CD4-positive, alpha-beta T cell treated with Interferon alpha-2 for 1 hour (primary cell): ENCODE data around the gene C2CD3.
"Not testable (repeated sequence)": the region's sequence is repeated elsewhere in the genome, so short reads cannot be mapped to it uniquely, and the experiment has no call there.

ENCODE experiments used
- DNase-seq, 2 donors: peaks; one replicate each; pipeline ENCODE4 v3.0.0-alpha.2; 2020 to 2022

C2CD3 gene

GRCh38 chr11:74162681-74163467, 7.9 kb downstream of the C2CD3 start:
- DNase-seq, result no peak

- no peak for DNase-seq
These were observed 11.2 kb downstream of the C2CD3 start for GRCh38 chr11:74159642-74160041.

GRCh38 chr11:74157169-74157568, 13.6 kb downstream of the C2CD3 start:
- DNase-seq, result no peak

- no peak for DNase-seq
These were observed 16.1 kb downstream of the C2CD3 start for GRCh38 chr11:74154620-74155281.

GRCh38 chr11:74153224-74153623, 17.6 kb downstream of the C2CD3 start:
- DNase-seq, result no peak

GRCh38 chr11:74147199-74147929, 23.4 kb downstream of the C2CD3 start:
- no peak for DNase-seq

- DNase-seq, result no peak
These were observed 26.2 kb downstream of the C2CD3 start for GRCh38 chr11:74144592-74144991.

GRCh38 chr11:74142624-74143023, 28.2 kb downstream of the C2CD3 start:
- no peak for DNase-seq

- DNase-seq, result no peak
These were observed 28.9 kb downstream of the C2CD3 start for GRCh38 chr11:74141908-74142307.

GRCh38 chr11:74141241-74141695, 29.5 kb downstream of the C2CD3 start:
- DNase-seq, result no peak

GRCh38 chr11:74139919-74140431, 30.8 kb downstream of the C2CD3 start:
- DNase-seq, result not testable (repeated sequence)

- DNase-seq, result no peak
These were observed 31.5 kb downstream of the C2CD3 start for GRCh38 chr11:74139151-74139918.

GRCh38 chr11:74138572-74138971, 32.2 kb downstream of the C2CD3 start:
- DNase-seq, result no peak

- no peak for DNase-seq
These were observed 32.8 kb downstream of the C2CD3 start for GRCh38 chr11:74138021-74138420.

GRCh38 chr11:74135127-74135840, 35.5 kb downstream of the C2CD3 start:
- no peak for DNase-seq

GRCh38 chr11:74134661-74135060, 36.1 kb downstream of the C2CD3 start:
- DNase-seq, result no peak

GRCh38 chr11:74133436-74133835, 37.4 kb downstream of the C2CD3 start:
- no peak for DNase-seq

- DNase-seq, result no peak
These were observed 38.0 kb downstream of the C2CD3 start for GRCh38 chr11:74132833-74133232.

- DNase-seq, result not testable (repeated sequence)
These were observed 41.7 kb downstream of the C2CD3 start for GRCh38 chr11:74129121-74129520.

- no peak for DNase-seq
These were observed 47.8 kb downstream of the C2CD3 start for GRCh38 chr11:74123008-74123448.

- DNase-seq, result no peak
These were observed 49.0 kb downstream of the C2CD3 start for GRCh38 chr11:74121804-74122203.
